K562 (cell line): Measurements from ENCODE around the gene BRD7. TPM values are rescaled to one million over a fixed set of nuclear protein-coding genes. Genes with fewer than 3 reads are reported as not detected.

Source experiments
- ATAC-seq: fragments of 200-7000 bp; cut with Tn5 transposase; 3 replicates; pipeline ENCODE4 v1.9.1; 2020; ENCODE audit warnings: moderate library complexity
- BruUV-seq: library from RNA; stranded (reverse); fragments of 400-500 nt; replicated peaks from 2 replicates; lab custom pipeline; 2021; lab: Mats Ljungman, UMichigan
- CTCF ChIA-PET: fragments of 300-600 bp; formaldehyde crosslinking; extraction: SDS; loops from one replicate; lab custom pipeline; 2021; ENCODE audit warnings: low intra/inter-chr PET ratio; lab: Yijun Ruan, JAX
- POLR2A ChIA-PET: fragments of 300-600, 350-650 bp; sonication (Branson Sonifier 250); formaldehyde crosslinking; extraction: SDS; loops from one replicate; lab custom pipeline; 2021; ENCODE audit warnings: antibody characterized with exemption, inconsistent platforms; lab: Yijun Ruan, JAX
- DNase-seq, 4 experiments: peaks; one replicate each; pipeline versions ENCODE4 v3.0.0 to v3.0.0-alpha.2; 2011 to 2018; ENCODE audit warnings: low spot score in 3 of 4, mixed read lengths in 3 of 4; ENCODE audit errors: extremely low read depth in 1 of 4
- FAIRE-seq: peaks from 2 replicates; lab custom pipeline; 2011; peaks lifted over from hg19 to GRCh38; lab: Jason Lieb, UNC
- H2AFZ ChIP-seq: 2 replicates; pipeline ENCODE4 v1.6.0; 2011; ENCODE audit warnings: low read depth, low read length, control low read depth, inconsistent platforms
- H3K27ac ChIP-seq: fragments of 200-600 bp; 3 replicates; pipeline ENCODE4 v1.8.0; 2011; ENCODE audit warnings: low read depth, mild to moderate bottlenecking, control low read depth, inconsistent platforms, low read length, moderate library complexity, mixed read lengths; ENCODE audit errors: extremely low read depth
- H3K27me3 ChIP-seq, 2 experiments: fragments of 300-600 bp in 1 of 2; 2 replicates in 1 of 2; 3 replicates in 1 of 2; pipeline versions ENCODE4 v1.6.0 to v1.8.0; 2011; ENCODE audit warnings: inconsistent platforms in 2 of 2, low read length in 2 of 2, mild to moderate bottlenecking in 1 of 2, mixed read lengths in 1 of 2, moderate library complexity in 1 of 2; ENCODE audit not compliant: control insufficient read depth in 2 of 2, insufficient read depth in 2 of 2
- H3K36me3 ChIP-seq: fragments of 300-600 bp; 3 replicates; pipeline ENCODE4 v1.8.0; 2011; ENCODE audit warnings: mild to moderate bottlenecking, low read length, inconsistent platforms; ENCODE audit not compliant: control insufficient read depth, insufficient read depth
- H3K4me1 ChIP-seq, 2 experiments: fragments of 200-600 bp in 1 of 2; replicated peaks in 1 of 2; 2 replicates in 1 of 2; 3 replicates in 1 of 2; pipeline versions ENCODE4 v1.5.1 to v1.8.0; 2011; ENCODE audit warnings: inconsistent platforms in 2 of 2, low read length in 2 of 2, mild to moderate bottlenecking in 1 of 2, mixed read lengths in 1 of 2, moderate library complexity in 1 of 2; ENCODE audit not compliant: control insufficient read depth in 2 of 2, insufficient read depth in 2 of 2
- H3K4me2 ChIP-seq: 2 replicates; pipeline ENCODE4 v1.6.1; 2011; ENCODE audit warnings: low read length, control low read depth, inconsistent platforms, mixed read lengths; ENCODE audit not compliant: insufficient read depth
- H3K4me3 ChIP-seq: fragments of 200-600 bp; sonication (generic), shearing (Covaris generic); 2 replicates; pipeline ENCODE4 v1.5.1; 2016; ENCODE audit warnings: control low read depth, inconsistent platforms
- H3K79me2 ChIP-seq: fragments of 200-600 bp; 3 replicates; pipeline ENCODE4 v1.8.0; 2011; ENCODE audit warnings: low read length, inconsistent platforms; ENCODE audit not compliant: control insufficient read depth, insufficient read depth
- H3K9ac ChIP-seq, 2 experiments: 2 replicates each; pipeline versions ENCODE4 v1.6.0 to v1.6.1; 2011; ENCODE audit warnings: low read depth in 2 of 2, low read length in 2 of 2, control low read depth in 1 of 2, inconsistent platforms in 1 of 2, mild to moderate bottlenecking in 1 of 2, mixed read lengths in 1 of 2; ENCODE audit not compliant: insufficient read depth in 1 of 2
- H3K9me1 ChIP-seq: one replicate; pipeline ENCODE4 v1.6.0; 2011; ENCODE audit warnings: inconsistent platforms, mild to moderate bottlenecking, low read length, moderate library complexity; ENCODE audit not compliant: control insufficient read depth, insufficient read depth
- H3K9me3 ChIP-seq: replicated peaks from 2 replicates; pipeline ENCODE4 v1.5.1; 2011; ENCODE audit warnings: low read depth, low read length, inconsistent platforms; ENCODE audit not compliant: control insufficient read depth, insufficient read depth
- H4K20me1 ChIP-seq: replicated peaks from 2 replicates; pipeline ENCODE4 v1.6.1; 2011; ENCODE audit warnings: low read length, inconsistent platforms, mixed read lengths; ENCODE audit not compliant: control insufficient read depth, insufficient read depth
- CEBPB ChIP-seq: fragments of 450-650 bp; IDR thresholded peaks from 2 replicates; pipeline ENCODE4 v1.6.1; 2016; ENCODE audit warnings: missing genetic modification characterization, missing compliant biosample characterization
- GTF2A2 ChIP-seq: IDR thresholded peaks from 2 replicates; pipeline ENCODE4 v1.6.1; 2016; ENCODE audit warnings: mild to moderate bottlenecking, missing genetic modification characterization, missing compliant biosample characterization
- GTF2B ChIP-seq: IDR thresholded peaks from 2 replicates; pipeline ENCODE4 v1.6.1; 2011; ENCODE audit not compliant: insufficient read length; ENCODE audit errors: extremely low read depth
- GTF2F1 ChIP-seq: IDR thresholded peaks from 2 replicates; pipeline ENCODE4 v1.6.1; 2011; ENCODE audit warnings: low read depth, low read length, improper control_type of control experiment
- HDGF ChIP-seq: fragments of 450-650 bp; IDR thresholded peaks from 2 replicates; pipeline ENCODE4 v1.6.1; 2016
- HEY1 ChIP-seq: fragments of 250-450 bp; sonication (Bioruptor Pico); IDR thresholded peaks from 2 replicates; pipeline ENCODE4 v1.5.0; 2020; ENCODE audit warnings: mild to moderate bottlenecking, moderate library complexity, borderline replicate concordance
- HNRNPH1 ChIP-seq: fragments of 200-400 bp; formaldehyde crosslinking; optimal IDR thresholded peaks from 2 replicates; pipeline ENCODE3; 2017; ENCODE audit warnings: low read depth, mild to moderate bottlenecking, low read length, moderate library complexity
- KDM2B ChIP-seq: fragments of 250-450 bp; sonication (Bioruptor Pico); IDR thresholded peaks from 2 replicates; pipeline ENCODE4 v1.8.0; 2021; ENCODE audit warnings: mild to moderate bottlenecking, moderate library complexity
- MTA3 ChIP-seq: fragments of 450-650 bp; formaldehyde crosslinking; IDR thresholded peaks from 2 replicates; pipeline ENCODE4 v1.6.1; 2017; ENCODE audit warnings: mild to moderate bottlenecking, borderline replicate concordance
- MYC ChIP-seq, 2 experiments: fragments of 250-450 bp in 1 of 2; sonication (Bioruptor Pico) in 1 of 2; IDR thresholded peaks; 2 replicates each; pipeline versions ENCODE4 v1.5.1 to v1.6.1; 2012 to 2021; ENCODE audit warnings: low read depth in 2 of 2, borderline replicate concordance in 1 of 2, improper control_type of control experiment in 1 of 2, low read length in 1 of 2, mild to moderate bottlenecking in 1 of 2, moderate library complexity in 1 of 2
- RHOXF2B ChIP-seq: fragments of 250-450 bp; sonication (Bioruptor Pico); conservative IDR thresholded peaks from 2 replicates; pipeline ENCODE4 v1.5.1; 2021
- SRSF1 ChIP-seq: fragments of 200-400 bp; formaldehyde crosslinking; IDR thresholded peaks from 2 replicates; pipeline ENCODE4 v1.6.1; 2017; ENCODE audit warnings: mild to moderate bottlenecking, low read depth, low read length, moderate library complexity
- ZC3H4 ChIP-seq: sonication (generic); formaldehyde crosslinking; IDR thresholded peaks from 2 replicates; pipeline ENCODE4 v1.9.0; 2021; ENCODE audit warnings: missing genetic modification reagents, borderline replicate concordance
- ZFP36 ChIP-seq: fragments of 150-350 bp; IDR thresholded peaks from 2 replicates; pipeline ENCODE4 v1.6.1; 2018; ENCODE audit warnings: low read length, low read depth; ENCODE audit not compliant: partially characterized antibody
- ZNF165 ChIP-seq: fragments of 250-450 bp; sonication (Bioruptor Pico); IDR thresholded peaks from 2 replicates; pipeline ENCODE4 v1.4.0; 2020; ENCODE audit warnings: borderline replicate concordance
- ZNF217 ChIP-seq: sonication (generic); formaldehyde crosslinking; IDR thresholded peaks from 2 replicates; pipeline ENCODE4 v1.8.0; 2022; ENCODE audit warnings: mild to moderate bottlenecking, missing genetic modification reagents
- ZNF311 ChIP-seq: fragments of 250-450 bp; sonication (Bioruptor Pico); IDR thresholded peaks from 2 replicates; pipeline ENCODE4 v1.4.0; 2020; ENCODE audit warnings: mild to moderate bottlenecking, moderate library complexity
- ZNF696 ChIP-seq: fragments of 250-450 bp; sonication (Bioruptor Pico); conservative IDR thresholded peaks from 2 replicates; pipeline ENCODE4 v1.4.0; 2020; ENCODE audit warnings: mild to moderate bottlenecking, moderate library complexity
- WGBS: fragments of 100-300 bp; shearing (Covaris generic); methylation state at CpG from one replicate; pipeline ENCODE4 v1.1.6; 2016; ENCODE audit warnings: low coverage, mixed read lengths; ENCODE audit not compliant: insufficient coverage; ENCODE audit errors: missing lambda C conversion rate; 5-methylcytosine and 5-hydroxymethylcytosine counted together
- in situ Hi-C: fragments of 300-500 bp; cut with MboI; formaldehyde crosslinking; loops from 4 replicates; pipeline ENCODE4 v1.15.0; 2018; ENCODE audit warnings: inconsistent platforms, mixed read lengths
- intact Hi-C: fragments of 100-400 bp; cut with micrococcal nuclease; formaldehyde crosslinking; loops from 2 replicates; pipeline ENCODE4 v1.14.2; 2022
- polyA plus RNA-seq, 8 experiments: library from polyadenylated mRNA; depleted of rRNA in 4 of 8; stranded (reverse) in 5 of 8; unstranded in 3 of 8; fragments of >200 nt; fragmentation: Nextera tagmentation in 2 of 8; fragmentation: Illumina TruSeq in 1 of 8; extraction: Ambion mirVana in 2 of 8; extraction: Trizol in 1 of 8; gene quantifications; 2 replicates each; pipeline versions ENCODE4 v1.2.1 to v1.2.3, GENCODE V29; 2011 to 2014; ENCODE audit warnings: inconsistent platforms in 1 of 8, missing spikeins in 1 of 8
- total RNA-seq, 7 experiments: library from RNA; depleted of rRNA in 6 of 7; stranded (reverse); fragments of >200 nt in 6 of 7; fragmentation: Illumina TruSeq in 2 of 7; extraction: Trizol in 2 of 7; gene quantifications; 2 replicates each; pipeline versions ENCODE4 v1.2.1 to v1.2.3, GENCODE V29; 2011 to 2021; ENCODE audit warnings: low replicate concordance in 1 of 7
- TF ChIP-seq, protein P1 (sequence below): fragments of 450-650 bp; formaldehyde crosslinking; IDR thresholded peaks from 2 replicates; pipeline ENCODE4 v1.4.0; 2020; ENCODE audit warnings: mild to moderate bottlenecking

BRD7 gene
- total and polyA plus RNA-seq, 9 of the 15 experiments (the other 6 are each of a cell fraction or from before 2014, with no cell fraction given), result 20.6 to 101 (median 68.7) TPM

GRCh38 chr16:50369133-50369804, 481 bp upstream of the BRD7 start:
- peak overlapping the region; percentile 21 to 68; a peak in 3 of 4 replicates for H3K9ac ChIP-seq
- 0% methylated on average over 4 of the region's 7 CpGs for WGBS
- FAIRE-seq (peak; percentile 80), DNase-seq (peak; percentile 24 to 38 (median 32)), ATAC-seq (peak; percentile 33)
- H2AFZ ChIP-seq, result peak overlapping the region; percentile 99
- intact Hi-C loops (no loop called here), in situ Hi-C loops (loop anchor here (10.0 kb wide), 1 partner anchor 344 kb away; the partner anchor contains the start of gene CNEP1R1)
- H3K79me2 ChIP-seq, result peaks cover 42% of the 10 kb centered on the region
- peaks cover 32% of the 10 kb centered on the region for H3K36me3 ChIP-seq
- H3K9me1 ChIP-seq, result no peaks in the 10 kb centered on the region
- BruUV-seq, result no TSS peak
- peak overlapping the region; percentile 56; the same call in 1 of the 3 replicates for H3K27ac ChIP-seq
- H3K9me3 ChIP-seq, result no peaks in the 10 kb centered on the region; the same call in 1 of the 2 replicates
- no peaks in the 10 kb centered on the region for H4K20me1 ChIP-seq
- POLR2A ChIA-PET, result interaction anchor here (0.7 to 1.3 kb wide), 3 partner anchors 11 to 15 kb away, joined by 3 to 7 read pairs (median 3); no protein-coding TSS in a partner anchor
- peak overlapping the region; percentile 69 for H3K4me2 ChIP-seq
- peak overlapping the region; percentile 27 for H3K4me3 ChIP-seq
- CTCF ChIA-PET, result interaction anchor here (0.7 to 1.0 kb wide), 3 partner anchors 124 to 438 kb away, joined by 4 read pairs; no protein-coding TSS in a partner anchor
- peaks cover 12 to 15% of the 10 kb centered on the region in 2 experiments for H3K4me1 ChIP-seq
- H3K27me3 ChIP-seq, result peaks cover 4 to 18% of the 10 kb centered on the region in 2 experiments; a peak in 3 of 5 replicates
- no peak for TF ChIP-seq GTF2B
- no peak for TF ChIP-seq ZC3H4 (CRISPR knock-in tag)
- TF ChIP-seq HEY1 (CRISPR knock-in tag), result no peak
- no peak for TF ChIP-seq ZNF696 (CRISPR knock-in tag)
- TF ChIP-seq SRSF1, result no peak
- TF ChIP-seq CEBPB (tag), result no peak
- no peak for TF ChIP-seq MYC (IDR thresholded peaks at IDR 0.05; ENCODE audit: low read depth, low read length)
- no peak for TF ChIP-seq MYC (CRISPR knock-in tag; IDR thresholded peaks at IDR 0.05; ENCODE audit: borderline replicate concordance, low read depth)
- TF ChIP-seq GTF2A2 (tag), result no peak
- TF ChIP-seq ZFP36, result no peak
- peak; percentile 94 for TF ChIP-seq HDGF
- TF ChIP-seq MTA3, result no peak
- no peak for TF ChIP-seq HNRNPH1
- no peak for TF ChIP-seq RHOXF2B (CRISPR knock-in tag)
- no peak for TF ChIP-seq GTF2F1
- TF ChIP-seq ZNF165 (CRISPR knock-in tag), result no peak
- TF ChIP-seq, protein P1, sequence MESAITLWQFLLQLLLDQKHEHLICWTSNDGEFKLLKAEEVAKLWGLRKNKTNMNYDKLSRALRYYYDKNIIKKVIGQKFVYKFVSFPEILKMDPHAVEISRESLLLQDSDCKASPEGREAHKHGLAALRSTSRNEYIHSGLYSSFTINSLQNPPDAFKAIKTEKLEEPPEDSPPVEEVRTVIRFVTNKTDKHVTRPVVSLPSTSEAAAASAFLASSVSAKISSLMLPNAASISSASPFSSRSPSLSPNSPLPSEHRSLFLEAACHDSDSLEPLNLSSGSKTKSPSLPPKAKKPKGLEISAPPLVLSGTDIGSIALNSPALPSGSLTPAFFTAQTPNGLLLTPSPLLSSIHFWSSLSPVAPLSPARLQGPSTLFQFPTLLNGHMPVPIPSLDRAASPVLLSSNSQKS (CRISPR knock-in tag), result no peak
- no peak for TF ChIP-seq ZNF311 (CRISPR knock-in tag)
- no peak for TF ChIP-seq ZNF217 (CRISPR knock-in tag)
- TF ChIP-seq KDM2B (CRISPR knock-in tag), result no peak
